Adipocyte (in vitro differentiated cells): ENCODE results near the gene KRTAP10-9.

Experiments used
- DNase-seq: peaks from one replicate; pipeline ENCODE4 v3.0.0-alpha.2; 2015; ENCODE audit warnings: low read depth
- H3K27me3 ChIP-seq: replicated peaks from 2 replicates; pipeline ENCODE4 v1.7.0; 2013; ENCODE audit warnings: mild to moderate bottlenecking, low read length, moderate library complexity; ENCODE audit not compliant: control insufficient read depth, insufficient read depth
- H3K36me3 ChIP-seq: 2 replicates; pipeline ENCODE4 v1.7.0; 2013; ENCODE audit warnings: low read length, mild to moderate bottlenecking, moderate library complexity; ENCODE audit not compliant: control insufficient read depth, insufficient read depth, severe bottlenecking
- H3K4me1 ChIP-seq: 2 replicates; pipeline ENCODE4 v1.7.0; 2013; ENCODE audit warnings: mild to moderate bottlenecking, low read length, moderate library complexity; ENCODE audit not compliant: control insufficient read depth, insufficient read depth
- H3K4me3 ChIP-seq: 2 replicates; pipeline ENCODE4 v1.7.0; 2013; ENCODE audit warnings: mild to moderate bottlenecking, low read length, moderate library complexity
- H3K9ac ChIP-seq: 2 replicates; pipeline ENCODE4 v1.7.0; 2013; ENCODE audit warnings: mild to moderate bottlenecking, low read length, moderate library complexity
- H3K9me3 ChIP-seq: 2 replicates; pipeline ENCODE4 v1.7.0; 2013; ENCODE audit warnings: mild to moderate bottlenecking, low read length, moderate library complexity; ENCODE audit not compliant: control insufficient read depth

The KRTAP10-9 gene

GRCh38 chr21:44611551-44611950 lies 15.3 kb upstream of the KRTAP10-9 start:
- H3K4me3 ChIP-seq = no peak overlapping the region
- H3K9ac ChIP-seq = no peak overlapping the region
- H3K9me3 ChIP-seq = peaks cover 21% of the 10 kb centered on the region
- DNase-seq = no peak
- H3K4me1 ChIP-seq = no peaks in the 10 kb centered on the region
- no peaks in the 10 kb centered on the region for H3K27me3 ChIP-seq
- H3K36me3 ChIP-seq = no peaks in the 10 kb centered on the region

DNA sequence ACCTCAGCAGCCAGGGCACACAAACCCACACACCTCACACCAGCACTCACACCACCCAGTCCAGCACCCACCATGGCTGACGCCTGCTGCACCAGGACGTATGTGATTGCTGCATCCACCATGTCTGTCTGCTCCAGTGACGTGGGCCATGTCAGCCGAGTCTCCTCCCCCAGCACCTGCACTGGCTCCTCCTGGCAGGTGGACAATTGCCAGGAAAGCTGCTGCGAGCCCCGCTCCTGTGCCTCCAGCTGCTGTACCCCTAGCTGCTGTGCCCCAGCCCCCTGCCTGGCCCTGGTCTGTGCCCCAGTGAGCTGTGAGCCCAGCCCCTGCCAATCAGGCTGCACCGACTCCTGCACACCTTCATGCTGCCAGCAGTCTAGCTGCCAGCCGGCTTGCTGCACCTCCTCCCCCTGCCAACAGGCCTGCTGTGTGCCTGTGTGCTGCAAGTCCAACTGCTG lies 14.8 kb upstream of the KRTAP10-9 start, which contains the start of gene KRTAP10-8:
KRTAP10-8 (plus strand) TSS at position 51 of the 458 bp plus-strand sequence; CDS start at position 73, 22 bp downstream.
- no peaks in the 10 kb centered on the region for H3K4me1 ChIP-seq
- H3K4me3 ChIP-seq = no peak within 1 kb of the TSS
- H3K9ac ChIP-seq = no peak within 1 kb of the TSS
- no peak for DNase-seq
- no peaks in the 10 kb centered on the region for H3K27me3 ChIP-seq
- no peaks in the 10 kb centered on the region for H3K36me3 ChIP-seq
- H3K9me3 ChIP-seq = peaks cover 20% of the 10 kb centered on the region

DNA sequence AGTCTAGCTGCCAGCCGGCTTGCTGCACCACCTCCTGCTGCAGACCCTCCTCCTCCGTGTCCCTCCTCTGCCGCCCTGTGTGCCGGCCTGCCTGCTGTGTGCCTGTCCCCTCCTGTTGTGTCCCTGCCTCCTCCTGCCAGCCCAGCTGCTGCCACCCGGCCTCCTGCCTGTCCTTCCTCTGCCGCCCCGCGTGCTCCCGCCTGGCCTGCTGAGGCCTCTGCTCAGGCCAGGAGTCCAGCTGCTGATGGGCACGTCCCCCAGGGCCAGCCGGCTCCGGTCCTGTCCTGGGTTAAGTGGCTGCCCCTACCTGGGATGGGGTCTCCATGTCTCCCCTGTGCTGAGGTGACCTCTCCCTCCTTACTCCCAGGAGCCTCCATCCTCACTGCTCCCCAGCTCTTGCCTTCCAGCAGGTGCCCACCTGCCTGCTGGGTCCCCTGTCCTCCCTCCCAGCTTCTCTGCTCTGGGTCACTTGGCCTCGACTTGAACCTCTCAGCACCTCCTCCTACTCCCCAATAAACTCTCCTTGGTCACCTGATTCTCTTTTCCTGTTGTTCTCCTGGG lies 14.1 kb upstream of the KRTAP10-9 start:
- H3K4me1 ChIP-seq = no peaks in the 10 kb centered on the region
- peaks cover 20% of the 10 kb centered on the region for H3K9me3 ChIP-seq
- DNase-seq = no peak
- no peak overlapping the region for H3K9ac ChIP-seq
- H3K27me3 ChIP-seq = no peaks in the 10 kb centered on the region
- no peak overlapping the region for H3K4me3 ChIP-seq
- no peaks in the 10 kb centered on the region for H3K36me3 ChIP-seq

DNA sequence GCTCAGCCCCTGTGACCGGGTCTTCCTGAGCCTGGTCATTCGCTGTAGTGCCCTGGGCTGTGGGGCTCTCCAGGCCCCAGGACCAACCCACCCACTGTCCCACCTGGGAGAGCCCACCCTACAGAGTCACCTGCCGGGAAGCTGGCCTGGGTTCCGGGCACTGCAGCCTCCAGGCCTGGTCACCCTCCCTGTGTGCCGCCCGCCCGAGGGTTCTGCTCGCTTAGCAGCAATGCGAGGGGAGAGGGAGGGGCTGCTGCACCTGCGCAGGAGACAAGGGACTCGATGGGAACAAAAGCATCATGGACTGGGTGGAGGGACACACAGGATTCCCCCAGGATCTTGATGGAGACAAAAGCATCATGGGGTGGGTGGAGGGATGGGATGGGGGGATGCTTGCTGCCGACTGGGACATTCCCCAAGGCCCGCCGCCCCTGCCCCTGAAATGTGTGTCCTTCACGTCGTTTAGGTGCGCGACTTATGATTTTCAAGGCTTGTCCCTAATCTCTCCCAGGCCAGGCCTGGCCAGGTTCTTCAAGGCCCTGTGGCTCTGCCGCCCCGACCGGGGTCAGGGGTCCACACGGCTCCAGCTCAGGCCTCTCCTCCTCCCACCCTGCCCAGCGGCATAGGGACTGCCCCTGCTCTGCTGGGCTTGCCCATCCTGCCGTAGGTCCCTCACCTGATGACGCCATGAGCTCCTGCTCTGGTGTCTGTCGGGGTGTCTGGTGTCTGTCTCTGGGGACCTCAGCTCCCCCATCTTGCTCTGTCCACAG lies 13.3 kb upstream of the KRTAP10-9 start:
- Histone ChIP-seq H3K9ac (no peak overlapping the region), H3K4me1 (no peaks in the 10 kb centered on the region), H3K36me3 (no peaks in the 10 kb centered on the region), H3K9me3 (peaks cover 20% of the 10 kb centered on the region), H3K4me3 (no peak overlapping the region), H3K27me3 (no peaks in the 10 kb centered on the region)
- DNase-seq = no peak

DNA sequence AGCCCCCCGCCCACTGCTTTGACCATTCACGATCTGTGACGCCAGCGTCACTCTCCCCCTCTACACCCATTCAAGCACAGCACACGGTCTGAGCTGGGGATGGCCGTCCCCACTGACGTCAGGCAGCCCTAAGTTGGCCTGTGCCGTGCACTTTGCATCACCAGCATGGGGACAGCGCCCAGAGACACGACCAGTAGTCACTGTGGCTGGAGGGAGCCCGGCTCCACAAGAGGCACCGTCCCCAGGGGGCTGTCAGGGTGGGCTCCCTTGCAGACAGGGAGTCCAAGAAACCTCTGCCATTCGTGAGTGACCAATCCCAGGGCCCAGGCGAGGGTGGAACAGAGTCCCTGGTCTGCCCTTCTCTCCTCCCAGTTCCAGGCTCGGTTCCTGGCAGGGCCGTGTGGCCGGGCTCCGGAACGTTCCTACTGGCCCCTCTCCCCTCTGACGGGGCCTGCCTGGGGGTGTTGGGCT lies 12.7 kb upstream of the KRTAP10-9 start:
- DNase-seq = no peak
- Histone ChIP-seq H3K9ac (no peak overlapping the region), H3K27me3 (no peaks in the 10 kb centered on the region), H3K9me3 (peaks cover 19% of the 10 kb centered on the region), H3K4me1 (no peaks in the 10 kb centered on the region), H3K4me3 (no peak overlapping the region), H3K36me3 (no peaks in the 10 kb centered on the region)

GRCh38 chr21:44614961-44615391 lies 11.9 kb upstream of the KRTAP10-9 start:
- Histone ChIP-seq H3K27me3 (no peaks in the 10 kb centered on the region), H3K4me1 (no peaks in the 10 kb centered on the region), H3K36me3 (no peaks in the 10 kb centered on the region), H3K4me3 (no peak overlapping the region), H3K9ac (no peak overlapping the region), H3K9me3 (peaks cover 22% of the 10 kb centered on the region)
- DNase-seq = no peak

- H3K27me3 ChIP-seq = no peaks in the 10 kb centered on the region
- no peaks in the 10 kb centered on the region for H3K4me1 ChIP-seq
- H3K4me3 ChIP-seq = no peak overlapping the region
- DNase-seq = no peak
- peaks cover 27% of the 10 kb centered on the region for H3K9me3 ChIP-seq
- no peaks in the 10 kb centered on the region for H3K36me3 ChIP-seq
- no peak overlapping the region for H3K9ac ChIP-seq
Measured at GRCh38 chr21:44615466-44615865, 11.4 kb upstream of the KRTAP10-9 start.

DNA sequence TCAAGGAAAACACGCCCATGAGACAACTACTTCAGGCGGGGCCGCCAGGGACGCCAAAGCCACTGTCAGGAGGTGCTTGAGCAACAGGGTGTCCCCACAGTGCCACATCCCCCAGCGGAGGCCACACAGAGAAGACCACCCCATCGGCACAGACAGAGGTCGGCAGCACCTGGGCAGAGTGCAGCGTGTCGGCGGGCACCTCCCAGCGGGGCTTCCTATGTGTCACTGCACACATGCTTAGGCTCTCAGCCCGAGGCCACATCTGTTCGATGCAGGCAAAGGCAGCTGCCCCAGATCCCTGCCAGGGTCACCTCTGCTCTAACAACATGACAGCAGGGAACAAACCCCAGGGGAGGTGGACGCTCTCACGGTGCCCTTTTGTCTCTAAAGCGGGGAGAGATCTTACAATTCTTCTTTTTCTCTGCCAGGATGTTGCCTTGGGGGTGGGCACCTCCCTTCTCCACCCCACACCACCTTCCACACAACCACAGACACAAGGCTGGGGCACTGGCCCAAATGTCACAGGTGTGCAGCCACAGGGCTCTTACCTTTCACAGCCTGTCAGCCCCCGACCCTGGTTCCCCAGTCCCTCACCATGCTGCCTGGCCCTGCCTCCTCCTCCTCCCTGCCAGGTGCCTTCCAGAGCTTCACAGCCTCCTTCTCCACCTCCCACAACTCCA lies 10.8 kb upstream of the KRTAP10-9 start:
- no peaks in the 10 kb centered on the region for H3K4me1 ChIP-seq
- no peak overlapping the region for H3K4me3 ChIP-seq
- no peaks in the 10 kb centered on the region for H3K27me3 ChIP-seq
- no peak overlapping the region for H3K9ac ChIP-seq
- H3K36me3 ChIP-seq = no peaks in the 10 kb centered on the region
- peaks cover 29% of the 10 kb centered on the region for H3K9me3 ChIP-seq
- DNase-seq = no peak

- H3K36me3 ChIP-seq = no peaks in the 10 kb centered on the region
- H3K9ac ChIP-seq = no peak overlapping the region
- H3K9me3 ChIP-seq = peaks cover 24% of the 10 kb centered on the region
- H3K4me1 ChIP-seq = no peaks in the 10 kb centered on the region
- no peak overlapping the region for H3K4me3 ChIP-seq
- no peak for DNase-seq
- H3K27me3 ChIP-seq = no peaks in the 10 kb centered on the region
Measured at GRCh38 chr21:44616591-44616926, 10.3 kb upstream of the KRTAP10-9 start.

DNA sequence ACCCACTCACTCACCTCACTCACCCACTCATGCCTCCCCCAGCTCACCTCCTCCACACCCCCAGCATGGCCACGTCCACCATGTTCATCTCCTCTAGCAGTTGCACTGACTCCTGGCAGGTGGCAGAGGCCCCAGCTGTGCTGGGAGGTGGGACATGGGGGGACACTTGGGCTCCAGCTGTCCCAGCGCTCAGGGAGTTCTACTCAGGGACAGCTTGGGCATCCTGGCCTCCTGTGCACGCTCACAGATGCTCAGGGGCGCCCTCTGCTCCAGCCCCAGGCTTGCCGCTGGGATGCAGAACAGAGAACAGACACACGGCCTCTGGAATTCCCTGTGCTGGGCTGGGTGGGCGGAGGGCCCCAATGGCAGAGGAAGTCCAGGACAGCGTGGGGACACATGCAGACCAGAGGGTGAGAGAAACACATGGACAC lies 9.8 kb upstream of the KRTAP10-9 start:
- no peak for DNase-seq

DNA sequence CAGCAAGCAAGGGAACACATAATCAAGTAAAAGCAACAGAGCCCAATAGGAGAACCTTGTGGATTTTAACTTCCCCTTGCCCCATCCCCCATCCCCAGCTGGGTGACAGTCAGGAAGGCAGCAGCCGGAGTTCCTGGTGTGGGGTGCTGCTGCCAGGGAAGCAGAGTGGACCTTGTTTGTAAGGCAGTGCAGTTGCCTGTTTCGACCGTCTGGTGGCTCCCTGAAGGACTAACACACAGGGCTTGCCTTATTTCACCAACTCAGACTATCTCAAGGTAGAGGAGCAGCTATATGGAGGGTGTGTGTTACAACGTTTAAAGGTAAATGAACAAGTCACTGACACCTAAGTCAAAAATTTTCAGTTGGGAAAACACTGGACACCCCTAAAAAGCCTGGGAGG lies 8.4 kb upstream of the KRTAP10-9 start:
- DNase-seq = peak; percentile 21

More for the DNA sequence above, 9.8 kb upstream of the KRTAP10-9 start:
- peaks cover 19% of the 10 kb centered on the region for H3K9me3 ChIP-seq
- H3K9ac ChIP-seq = no peak overlapping the region
- no peaks in the 10 kb centered on the region for H3K27me3 ChIP-seq
- no peak overlapping the region for H3K4me3 ChIP-seq
- no peaks in the 10 kb centered on the region for H3K4me1 ChIP-seq
- no peaks in the 10 kb centered on the region for H3K36me3 ChIP-seq

More for the DNA sequence above, 8.4 kb upstream of the KRTAP10-9 start:
- Histone ChIP-seq H3K4me3 (no peak overlapping the region), H3K9ac (no peak overlapping the region), H3K27me3 (no peaks in the 10 kb centered on the region), H3K4me1 (no peaks in the 10 kb centered on the region), H3K36me3 (no peaks in the 10 kb centered on the region), H3K9me3 (peaks cover 32% of the 10 kb centered on the region)
